ENCODE measurements around the gene ASTL. TPM values are rescaled to one million over a fixed set of nuclear protein-coding genes. Genes with fewer than 3 reads are reported as not detected.

The ASTL gene
- polyA plus RNA-seq, 3 donors, result 0.17 TPM; not detected in 2

- no peak for DNase-seq (ENCODE audit: low read depth in 3 of 3, low spot score in 2 of 3)
Measured at GRCh38 chr2:96115631-96116423, 22.5 kb downstream of the ASTL start.

GRCh38 chr2:96114903-96115581, 23.3 kb downstream of the ASTL start:
- no peak for DNase-seq (ENCODE audit: low read depth in 3 of 3, low spot score in 2 of 3)

GRCh38 chr2:96114546-96114902, 23.8 kb downstream of the ASTL start:
- DNase-seq (ENCODE audit: low read depth in 3 of 3, low spot score in 2 of 3), result no peak

- DNase-seq (ENCODE audit: low read depth in 3 of 3, low spot score in 2 of 3), result no peak
Measured at GRCh38 chr2:96113951-96114350, 24.4 kb downstream of the ASTL start.

GRCh38 chr2:96113367-96113677, 25.0 kb downstream of the ASTL start:
- no peak for DNase-seq (ENCODE audit: low read depth in 3 of 3, low spot score in 2 of 3)

GRCh38 chr2:96112501-96113366, 25.6 kb downstream of the ASTL start:
- no peak for DNase-seq (ENCODE audit: low read depth in 3 of 3, low spot score in 2 of 3)

GRCh38 chr2:96111823-96112500, 26.3 kb downstream of the ASTL start:
- no peak for DNase-seq (ENCODE audit: low read depth in 3 of 3, low spot score in 2 of 3)

GRCh38 chr2:96111257-96111640, 27.1 kb downstream of the ASTL start:
- DNase-seq (ENCODE audit: low read depth in 3 of 3, low spot score in 2 of 3), result no peak

- DNase-seq (ENCODE audit: low read depth in 3 of 3, low spot score in 2 of 3), result no peak
Measured at GRCh38 chr2:96110621-96111256, 27.6 kb downstream of the ASTL start.

GRCh38 chr2:96109931-96110511, 28.3 kb downstream of the ASTL start:
- no peak for DNase-seq (ENCODE audit: low read depth in 3 of 3, low spot score in 2 of 3)

GRCh38 chr2:96109361-96109680, 29.0 kb downstream of the ASTL start:
- no peak for DNase-seq (ENCODE audit: low read depth in 3 of 3, low spot score in 2 of 3)

GRCh38 chr2:96108541-96109360, 29.6 kb downstream of the ASTL start:
- DNase-seq (ENCODE audit: low read depth in 3 of 3, low spot score in 2 of 3), result no peak

GRCh38 chr2:96108151-96108540, 30.2 kb downstream of the ASTL start:
- no peak for DNase-seq (ENCODE audit: low read depth in 3 of 3, low spot score in 2 of 3)

GRCh38 chr2:96107708-96108065, 30.6 kb downstream of the ASTL start:
- no peak for DNase-seq (ENCODE audit: low read depth in 3 of 3, low spot score in 2 of 3)

GRCh38 chr2:96106991-96107707, 31.2 kb downstream of the ASTL start:
- DNase-seq (ENCODE audit: low read depth in 3 of 3, low spot score in 2 of 3), result no peak

GRCh38 chr2:96105994-96106715, 32.1 kb downstream of the ASTL start:
- DNase-seq (ENCODE audit: low read depth in 3 of 3, low spot score in 2 of 3), result no peak

GRCh38 chr2:96105152-96105915, 33.0 kb downstream of the ASTL start:
- DNase-seq (ENCODE audit: low read depth in 3 of 3, low spot score in 2 of 3), result no peak

- no peak for DNase-seq (ENCODE audit: low read depth in 3 of 3, low spot score in 2 of 3)
Measured at GRCh38 chr2:96104487-96104861, 33.8 kb downstream of the ASTL start.

Measured in right renal cortex interstitium (tissue), 3 donors.